Astrocyte (in vitro differentiated cells and primary cell): ENCODE data around the gene TBC1D2. TPM values are rescaled to one million over a fixed set of nuclear protein-coding genes. Genes with fewer than 3 reads are reported as not detected.

Experiments
- DNase-seq: peaks from one replicate; pipeline ENCODE4 v3.0.0-alpha.2; 2010; ENCODE audit warnings: low read depth
- FAIRE-seq: peaks from 2 replicates; lab custom pipeline; 2011; peaks lifted over from hg19 to GRCh38; lab: Jason Lieb, UNC
- H2AFZ ChIP-seq: 2 replicates; pipeline ENCODE4 v1.6.0; 2012; ENCODE audit warnings: low read depth, low read length, inconsistent platforms
- H3K27ac ChIP-seq: 2 replicates; pipeline ENCODE4 v1.5.1; 2011; ENCODE audit warnings: low read depth, low read length, inconsistent platforms
- H3K27me3 ChIP-seq: 2 replicates; pipeline ENCODE4 v1.6.0; 2011; ENCODE audit warnings: low read length, inconsistent platforms; ENCODE audit not compliant: insufficient read depth
- H3K36me3 ChIP-seq: 2 replicates; pipeline ENCODE4 v1.5.1; 2011; ENCODE audit warnings: low read length, inconsistent platforms; ENCODE audit not compliant: insufficient read depth
- H3K4me1 ChIP-seq: 2 replicates; pipeline ENCODE4 v1.5.1; 2011; ENCODE audit warnings: low read length, inconsistent platforms; ENCODE audit not compliant: insufficient read depth
- H3K4me2 ChIP-seq: 2 replicates; pipeline ENCODE4 v1.6.0; 2012; ENCODE audit warnings: low read length, inconsistent platforms
- H3K4me3 ChIP-seq: 2 replicates; pipeline ENCODE4 v1.5.1; 2011; ENCODE audit warnings: low read depth, mild to moderate bottlenecking, low read length, inconsistent platforms; ENCODE audit not compliant: insufficient read depth
- H3K79me2 ChIP-seq: 2 replicates; pipeline ENCODE4 v1.6.0; 2012; ENCODE audit warnings: mild to moderate bottlenecking, low read length, inconsistent platforms; ENCODE audit not compliant: insufficient read depth
- H3K9ac ChIP-seq: 2 replicates; pipeline ENCODE4 v1.6.0; 2012; ENCODE audit warnings: mild to moderate bottlenecking, low read length, inconsistent platforms
- H3K9me3 ChIP-seq: 2 replicates; pipeline ENCODE4 v1.5.1; 2012; ENCODE audit warnings: low read depth, mild to moderate bottlenecking, low read length, inconsistent platforms; ENCODE audit not compliant: insufficient read depth
- H4K20me1 ChIP-seq: 2 replicates; pipeline ENCODE4 v1.6.0; 2012; ENCODE audit warnings: low read length, inconsistent platforms; ENCODE audit not compliant: insufficient read depth
- H3K27ac Mint-ChIP-seq: one replicate; pipeline ENCODE4 v1.8.0; 2021; ENCODE audit warnings: mild to moderate bottlenecking, mixed read lengths; ENCODE audit not compliant: unreplicated experiment
- H3K27me3 Mint-ChIP-seq: one replicate; pipeline ENCODE4 v1.8.0; 2021; ENCODE audit warnings: low read depth, mixed read lengths; ENCODE audit not compliant: unreplicated experiment
- H3K36me3 Mint-ChIP-seq: one replicate; pipeline ENCODE4 v1.8.0; 2021; ENCODE audit warnings: low read depth, mixed read lengths; ENCODE audit not compliant: unreplicated experiment
- H3K4me1 Mint-ChIP-seq: one replicate; pipeline ENCODE4 v1.8.0; 2021; ENCODE audit warnings: low read depth, mixed read lengths; ENCODE audit not compliant: unreplicated experiment
- H3K4me3 Mint-ChIP-seq: one replicate; pipeline ENCODE4 v1.8.0; 2021; ENCODE audit warnings: mild to moderate bottlenecking, moderate library complexity, mixed read lengths; ENCODE audit not compliant: unreplicated experiment
- H3K9me3 Mint-ChIP-seq: one replicate; pipeline ENCODE4 v1.8.0; 2021; ENCODE audit warnings: mild to moderate bottlenecking, mixed read lengths; ENCODE audit not compliant: unreplicated experiment
- EZH2 ChIP-seq: IDR thresholded peaks from 2 replicates; pipeline ENCODE4 v1.6.1; 2012; ENCODE audit warnings: mild to moderate bottlenecking, low read length, inconsistent platforms; ENCODE audit not compliant: insufficient read depth
- total RNA-seq: library from RNA; stranded (reverse); gene quantifications from 2 replicates; pipeline ENCODE4 v1.2.1, GENCODE V29; 2021
- TF ChIP-seq, protein P1 (sequence below): IDR thresholded peaks from 2 replicates; pipeline ENCODE4 v1.5.1; 2011; ENCODE audit warnings: low read depth, mild to moderate bottlenecking, inconsistent platforms, low read length, moderate library complexity; ENCODE audit not compliant: insufficient read depth

TBC1D2 gene
- total RNA-seq, 1 donor from 2014 or later: 9.6 TPM

- Mint-ChIP-seq H3K27me3 (peaks cover 3% of the 10 kb centered on the region), H3K9me3 (peaks cover 1% of the 10 kb centered on the region), H3K36me3 (peaks cover 6% of the 10 kb centered on the region), H3K4me3 (no peak overlapping the region), H3K27ac (no peak overlapping the region), H3K4me1 (peaks cover 3% of the 10 kb centered on the region)
- Histone ChIP-seq H3K9ac (no peak overlapping the region), H3K27ac (no peak overlapping the region), H3K27me3 (no peaks in the 10 kb centered on the region), H3K9me3 (no peaks in the 10 kb centered on the region), H2AFZ (no peak overlapping the region), H3K4me1 (no peaks in the 10 kb centered on the region), H3K4me2 (no peak overlapping the region), H3K4me3 (no peak overlapping the region), H4K20me1 (no peaks in the 10 kb centered on the region), H3K79me2 (no peaks in the 10 kb centered on the region), H3K36me3 (no peaks in the 10 kb centered on the region)
- no peak for FAIRE-seq
- DNase-seq: no peak
- TF ChIP-seq EZH2: no peak
- TF ChIP-seq, protein P1, sequence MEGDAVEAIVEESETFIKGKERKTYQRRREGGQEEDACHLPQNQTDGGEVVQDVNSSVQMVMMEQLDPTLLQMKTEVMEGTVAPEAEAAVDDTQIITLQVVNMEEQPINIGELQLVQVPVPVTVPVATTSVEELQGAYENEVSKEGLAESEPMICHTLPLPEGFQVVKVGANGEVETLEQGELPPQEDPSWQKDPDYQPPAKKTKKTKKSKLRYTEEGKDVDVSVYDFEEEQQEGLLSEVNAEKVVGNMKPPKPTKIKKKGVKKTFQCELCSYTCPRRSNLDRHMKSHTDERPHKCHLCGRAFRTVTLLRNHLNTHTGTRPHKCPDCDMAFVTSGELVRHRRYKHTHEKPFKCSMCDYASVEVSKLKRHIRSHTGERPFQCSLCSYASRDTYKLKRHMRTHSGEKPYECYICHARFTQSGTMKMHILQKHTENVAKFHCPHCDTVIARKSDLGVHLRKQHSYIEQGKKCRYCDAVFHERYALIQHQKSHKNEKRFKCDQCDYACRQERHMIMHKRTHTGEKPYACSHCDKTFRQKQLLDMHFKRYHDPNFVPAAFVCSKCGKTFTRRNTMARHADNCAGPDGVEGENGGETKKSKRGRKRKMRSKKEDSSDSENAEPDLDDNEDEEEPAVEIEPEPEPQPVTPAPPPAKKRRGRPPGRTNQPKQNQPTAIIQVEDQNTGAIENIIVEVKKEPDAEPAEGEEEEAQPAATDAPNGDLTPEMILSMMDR: no peak
Measured at GRCh38 chr9:98185021-98185567, 70.4 kb downstream of the TBC1D2 start.

GRCh38 chr9:98184326-98184725, 71.1 kb downstream of the TBC1D2 start:
- Mint-ChIP-seq H3K9me3 (peaks cover 1% of the 10 kb centered on the region), H3K27ac (peak overlapping the region; percentile 85), H3K4me3 (no peak overlapping the region), H3K36me3 (peaks cover 6% of the 10 kb centered on the region), H3K4me1 (peaks cover 3% of the 10 kb centered on the region), H3K27me3 (peaks cover 3% of the 10 kb centered on the region)
- Histone ChIP-seq H3K36me3 (no peaks in the 10 kb centered on the region), H3K4me2 (no peak overlapping the region), H4K20me1 (no peaks in the 10 kb centered on the region), H2AFZ (no peak overlapping the region), H3K27me3 (no peaks in the 10 kb centered on the region), H3K9ac (no peak overlapping the region), H3K4me1 (no peaks in the 10 kb centered on the region), H3K79me2 (no peaks in the 10 kb centered on the region), H3K27ac (no peak overlapping the region), H3K9me3 (no peaks in the 10 kb centered on the region), H3K4me3 (no peak overlapping the region)
- FAIRE-seq (no peak), DNase-seq (no peak)
- TF ChIP-seq, protein P1: no peak
- TF ChIP-seq EZH2: no peak

DNA sequence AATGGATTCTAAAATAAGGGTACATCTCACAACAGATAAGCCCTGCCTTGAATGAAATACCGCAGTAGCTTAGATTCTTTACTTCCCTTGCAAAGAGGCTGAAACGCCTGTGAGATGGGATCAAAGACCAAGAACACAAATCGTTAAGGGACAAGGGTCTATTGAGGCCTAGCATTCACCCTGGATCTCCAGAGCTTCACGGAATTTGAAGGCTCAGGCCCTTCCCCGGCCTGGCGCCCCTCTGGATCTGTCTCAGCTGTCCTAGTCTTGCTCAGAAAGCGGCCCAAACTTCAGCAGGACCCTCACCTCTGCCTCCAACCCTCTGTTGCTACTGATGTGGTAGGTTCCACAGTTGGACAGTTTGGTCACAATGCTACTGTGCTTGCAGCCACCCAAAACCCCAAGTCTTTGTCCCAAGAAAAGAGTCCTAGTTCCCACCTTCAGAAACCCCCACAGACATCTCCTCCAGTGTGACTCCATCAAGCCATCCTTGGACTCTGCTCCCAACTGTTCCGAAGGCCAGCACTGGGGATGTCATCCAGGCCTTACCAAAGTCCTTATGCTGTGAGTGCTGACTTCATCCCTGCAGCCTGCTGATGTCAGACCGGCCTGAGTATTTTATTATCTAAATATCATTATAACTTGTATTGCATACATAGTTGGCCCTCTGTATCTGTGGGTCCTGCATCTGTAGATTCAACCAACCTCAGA, 72.4 kb downstream of the TBC1D2 start:
- H3K36me3 ChIP-seq: no peaks in the 10 kb centered on the region
- FAIRE-seq (no peak), DNase-seq (no peak)
- no peak overlapping the region for H3K27ac ChIP-seq
- Mint-ChIP-seq H3K9me3 (peaks cover 1% of the 10 kb centered on the region), H3K27me3 (peaks cover 3% of the 10 kb centered on the region), H3K36me3 (peaks cover 6% of the 10 kb centered on the region), H3K4me3 (no peak overlapping the region), H3K4me1 (peaks cover 3% of the 10 kb centered on the region), H3K27ac (no peak overlapping the region)
- H3K9ac ChIP-seq: no peak overlapping the region
- no peak for TF ChIP-seq EZH2
- TF ChIP-seq, protein P1: no peak
- H4K20me1 ChIP-seq: no peaks in the 10 kb centered on the region
- no peak overlapping the region for H3K4me3 ChIP-seq
- no peak overlapping the region for H3K4me2 ChIP-seq
- no peaks in the 10 kb centered on the region for H3K79me2 ChIP-seq
- no peaks in the 10 kb centered on the region for H3K27me3 ChIP-seq
- H3K9me3 ChIP-seq: no peaks in the 10 kb centered on the region
- H2AFZ ChIP-seq: no peak overlapping the region
- H3K4me1 ChIP-seq: no peaks in the 10 kb centered on the region
